GM21381 (cell line): Measurements from ENCODE around the gene DGKG.

ENCODE experiments used
- ATAC-seq: cut with Tn5 transposase; IDR thresholded peaks from one replicate; pipeline ENCODE4 v1.9.1; 2021; ENCODE audit warnings: mild to moderate bottlenecking, moderate library complexity; ENCODE audit not compliant: unreplicated experiment

The DGKG gene

GRCh38 chr3:186320862-186321568 is 41.0 kb downstream of the DGKG start:
- ATAC-seq: no peak

DNA sequence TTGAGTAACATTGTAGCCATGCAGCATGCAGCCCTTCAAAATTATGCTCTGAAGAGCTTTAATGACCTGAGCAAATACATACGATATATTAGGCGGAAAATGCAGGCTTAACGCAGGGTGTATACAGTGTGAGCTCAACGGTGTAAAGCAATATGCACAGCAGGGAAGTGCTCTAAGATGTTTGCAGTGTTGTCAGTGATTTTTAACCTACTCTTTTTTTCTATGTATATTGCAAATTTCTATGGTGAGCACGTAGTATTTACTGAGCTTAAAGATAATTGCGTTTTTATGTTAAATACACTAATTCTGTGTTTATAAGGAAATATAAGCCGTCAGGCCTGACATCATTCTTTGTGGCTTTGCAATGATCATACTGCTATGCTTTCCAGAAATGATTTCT is 42.1 kb downstream of the DGKG start:
- no peak for ATAC-seq

DNA sequence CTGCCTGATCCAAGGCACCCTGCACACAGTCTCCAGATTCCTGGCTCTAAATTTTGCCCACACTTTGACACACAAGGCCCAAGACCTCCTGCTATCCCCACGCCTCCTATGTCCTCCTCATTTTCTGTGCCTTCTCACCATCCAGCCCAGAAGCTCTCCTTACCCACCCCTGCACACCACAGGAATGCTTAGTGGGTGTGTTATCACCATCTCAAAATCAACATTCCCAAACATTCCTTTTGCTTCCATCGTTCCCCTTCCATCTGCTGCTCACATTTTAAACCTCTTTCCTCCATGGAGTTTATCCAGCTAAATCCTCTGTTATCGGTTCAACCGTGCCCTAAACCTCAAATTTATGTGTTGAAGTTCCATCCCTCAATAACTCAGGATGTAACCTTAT is 43.9 kb downstream of the DGKG start:
- ATAC-seq: no peak

- ATAC-seq: no peak
These were observed 44.6 kb downstream of the DGKG start for GRCh38 chr3:186317478-186317877.

DNA sequence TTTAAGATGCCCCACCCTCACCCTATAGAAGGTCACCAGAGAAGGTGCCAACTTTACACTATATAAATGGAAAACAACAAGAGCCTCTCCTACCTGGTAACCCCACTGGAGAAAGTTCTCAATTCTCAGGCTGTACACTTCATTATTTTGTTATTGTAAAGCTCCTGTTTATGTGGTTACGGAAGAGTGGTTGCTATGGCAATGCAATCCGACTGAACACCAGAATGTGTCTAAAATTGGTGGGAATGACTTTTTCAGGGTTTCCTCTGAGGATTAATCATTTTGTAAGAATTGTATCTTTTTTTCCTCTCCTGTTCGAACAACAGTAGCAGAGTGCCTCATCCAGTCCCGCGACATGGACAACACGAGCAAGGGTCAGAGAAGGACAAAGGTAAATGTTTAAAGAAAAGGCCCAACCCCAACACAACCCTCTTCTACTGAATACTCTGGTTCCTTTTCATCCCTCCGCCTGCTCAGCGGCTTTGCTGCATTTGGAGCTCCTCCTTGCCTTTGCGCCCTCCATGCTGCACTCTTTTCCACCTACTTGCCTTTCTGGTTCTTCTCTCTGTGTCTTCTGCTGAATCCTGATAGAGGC is 45.3 kb downstream of the DGKG start:
- no peak for ATAC-seq

GRCh38 chr3:186315581-186316354 is 46.3 kb downstream of the DGKG start:
- ATAC-seq: no peak

GRCh38 chr3:186314896-186315295 is 47.1 kb downstream of the DGKG start:
- no peak for ATAC-seq

GRCh38 chr3:186311441-186311840 is 50.6 kb downstream of the DGKG start:
- no peak for ATAC-seq

DNA sequence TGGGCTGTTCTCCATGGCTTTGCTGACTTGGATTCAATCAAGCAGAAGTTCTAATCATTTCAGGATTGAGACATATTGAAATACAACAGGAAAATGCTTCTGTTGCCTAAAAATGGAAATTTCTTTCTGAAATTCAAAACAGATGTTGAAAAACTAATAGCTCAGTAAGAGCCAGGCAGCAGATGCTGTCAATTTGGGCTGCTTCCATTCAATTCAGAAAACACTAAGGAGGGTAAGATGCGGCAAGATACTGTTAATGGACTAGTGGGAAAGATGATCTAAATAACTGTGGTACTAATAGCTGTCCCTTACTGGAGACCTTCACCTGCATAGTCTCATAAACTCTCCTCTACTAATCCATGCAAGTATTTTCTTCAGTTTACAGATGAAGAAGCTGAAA is 53.5 kb downstream of the DGKG start:
- ATAC-seq: no peak

GRCh38 chr3:186307594-186308221 is 54.3 kb downstream of the DGKG start:
- no peak for ATAC-seq

DNA sequence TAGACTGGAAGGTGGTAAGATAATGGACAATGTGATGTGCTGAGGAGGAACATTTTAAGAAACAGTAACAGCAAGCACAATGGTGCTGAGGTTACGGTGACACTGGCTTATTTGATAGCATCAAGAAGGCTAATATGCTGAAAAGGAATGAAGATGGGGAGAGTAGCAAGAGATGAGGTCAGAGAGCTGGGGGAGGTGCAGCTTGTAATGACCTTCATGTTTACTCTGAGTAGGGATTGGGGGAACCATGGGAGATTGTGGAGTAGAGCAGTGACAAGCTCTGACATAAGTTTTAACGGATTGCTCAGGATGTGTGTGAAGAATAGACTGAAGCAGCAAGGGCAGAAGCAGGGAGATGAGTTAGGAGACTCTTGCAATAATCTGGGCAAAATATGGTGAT is 56.7 kb downstream of the DGKG start:
- no peak for ATAC-seq

- no peak for ATAC-seq
These were observed 58.1 kb downstream of the DGKG start for GRCh38 chr3:186303965-186304364.

- ATAC-seq: no peak
These were observed 62.7 kb downstream of the DGKG start for GRCh38 chr3:186299327-186299726.

GRCh38 chr3:186298876-186299275 is 63.2 kb downstream of the DGKG start:
- ATAC-seq: no peak

DNA sequence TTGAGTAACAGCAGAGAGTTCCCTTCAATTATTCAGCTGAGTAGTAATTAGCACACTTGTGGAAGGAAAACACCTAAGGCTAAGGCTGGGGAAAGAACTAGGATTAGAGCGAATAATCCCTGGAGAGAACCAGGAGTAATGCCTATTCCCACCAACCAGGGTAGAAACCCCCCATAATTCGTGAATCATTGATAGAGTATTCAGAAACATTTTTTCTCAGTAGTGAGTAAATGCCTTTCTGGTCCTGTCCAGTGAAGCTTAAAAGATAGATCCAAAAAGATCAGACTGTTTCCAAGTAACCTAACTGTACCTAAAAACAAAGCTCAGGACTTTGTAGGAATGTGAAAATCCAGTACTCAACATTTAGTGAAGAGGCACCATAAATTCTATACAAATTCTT is 71.2 kb downstream of the DGKG start:
- no peak for ATAC-seq

DNA sequence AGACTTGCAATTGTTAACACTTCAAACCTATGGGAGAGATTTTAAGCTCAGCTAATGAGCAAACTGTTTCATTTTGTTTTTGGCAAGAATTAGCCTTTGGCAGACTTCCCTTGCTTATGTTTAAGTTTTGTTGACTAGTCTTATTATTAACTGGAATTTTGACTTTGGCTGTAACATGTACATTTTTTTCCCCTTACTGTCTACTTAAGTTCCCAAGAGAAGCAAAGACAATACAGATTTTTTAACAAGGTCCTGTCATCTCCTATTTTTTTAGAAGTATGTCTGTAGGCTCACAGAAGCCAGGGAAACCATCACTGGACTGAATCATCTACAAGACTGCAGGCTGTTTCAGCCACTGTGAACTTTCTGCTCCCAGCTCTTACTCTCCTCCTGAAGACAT is 74.3 kb downstream of the DGKG start:
- no peak for ATAC-seq

DNA sequence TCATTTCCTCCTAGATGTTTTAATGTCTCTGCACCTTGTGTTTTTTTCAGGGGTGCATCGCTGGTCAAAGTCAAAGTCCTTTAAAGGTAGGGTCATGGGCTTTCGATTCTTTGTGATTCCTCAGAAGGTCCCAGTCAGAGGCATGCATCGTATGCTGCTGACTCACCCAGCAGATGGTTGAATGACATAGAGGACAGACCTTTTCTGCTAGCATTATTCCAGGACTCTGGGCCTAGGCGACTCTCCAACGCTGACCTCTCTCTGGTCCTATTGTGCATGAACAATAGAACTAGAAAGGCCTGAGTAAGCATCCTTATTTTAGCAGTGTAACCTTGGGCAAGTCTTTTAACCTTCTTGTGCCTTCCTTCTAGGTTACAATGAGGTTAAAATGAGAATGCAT is 75.9 kb downstream of the DGKG start:
- ATAC-seq: no peak

- no peak for ATAC-seq
These were observed 77.4 kb downstream of the DGKG start for GRCh38 chr3:186284661-186285060.

- ATAC-seq: no peak
These were observed 77.7 kb downstream of the DGKG start for GRCh38 chr3:186284349-186284652.

DNA sequence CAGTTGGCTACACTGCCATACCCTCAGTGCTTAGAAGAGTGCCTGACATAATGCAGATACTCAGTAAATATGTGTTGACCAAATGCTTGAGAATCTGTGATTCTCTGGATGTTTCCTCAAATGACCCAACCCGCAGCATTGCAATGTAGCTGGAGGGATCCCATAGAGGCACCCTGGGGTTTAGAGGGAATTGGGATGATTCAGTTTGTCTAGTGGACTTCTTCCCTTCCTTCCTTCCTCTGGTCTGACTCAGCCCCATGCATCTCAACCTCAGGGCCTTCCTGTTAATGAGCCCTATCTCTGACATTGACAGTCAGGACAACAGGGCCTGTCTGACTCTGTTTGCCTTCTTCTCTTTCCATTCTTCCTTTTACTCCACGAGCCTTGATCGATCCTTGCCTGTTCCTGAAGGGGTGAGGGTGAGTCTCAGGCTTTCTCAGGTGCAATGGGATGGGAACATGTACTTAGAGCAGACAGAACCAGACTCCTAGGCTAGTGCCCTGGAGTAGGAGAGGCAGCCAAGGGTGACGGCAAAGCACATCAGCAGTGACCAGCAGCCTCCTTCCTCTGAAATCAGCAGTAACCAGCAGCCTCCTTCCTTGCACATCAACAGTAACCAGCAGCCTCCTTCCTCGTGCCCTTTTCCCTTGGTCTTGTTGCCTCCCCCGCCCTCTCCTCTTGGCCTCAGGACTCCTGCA is 78.2 kb downstream of the DGKG start:
- no peak for ATAC-seq

DNA sequence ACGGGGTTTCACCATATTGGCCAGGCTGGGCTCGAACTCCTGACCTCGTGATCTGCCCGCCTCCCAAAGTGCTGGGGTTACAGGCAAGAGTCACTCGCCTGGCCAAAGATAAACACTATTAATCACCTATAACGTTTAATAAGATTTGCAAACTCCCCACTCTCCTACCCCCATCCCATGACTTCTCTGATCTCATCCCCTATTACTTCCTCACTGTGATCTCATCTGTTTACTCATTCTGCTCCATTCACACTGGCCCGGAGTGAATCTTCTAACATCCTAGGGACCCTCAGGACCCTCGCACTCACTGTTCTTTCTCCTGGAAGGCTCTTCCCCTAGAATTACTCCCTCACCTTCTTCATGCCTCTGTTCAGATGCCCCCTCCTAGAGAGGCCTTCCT is 78.9 kb downstream of the DGKG start:
- no peak for ATAC-seq
